VCaP (cell line): Measurements from ENCODE around the gene ZNF627.
"Not testable (repeated sequence)": the region's sequence is repeated elsewhere in the genome, so short reads cannot be mapped to it uniquely, and the experiment has no call there.

Experiments used
- H3K27ac ChIP-seq: fragments of 450-650 bp; 2 replicates; pipeline ENCODE4 v1.5.1; 2017
- TF ChIP-seq, protein P1 (sequence below): fragments of 450-650 bp; conservative IDR thresholded peaks from 2 replicates; pipeline ENCODE4 v1.5.1; 2017; ENCODE audit warnings: mild to moderate bottlenecking, moderate library complexity

The ZNF627 gene

GRCh38 chr19:11598103-11598483 is 810 bp downstream of the ZNF627 start:
- TF ChIP-seq, protein P1, sequence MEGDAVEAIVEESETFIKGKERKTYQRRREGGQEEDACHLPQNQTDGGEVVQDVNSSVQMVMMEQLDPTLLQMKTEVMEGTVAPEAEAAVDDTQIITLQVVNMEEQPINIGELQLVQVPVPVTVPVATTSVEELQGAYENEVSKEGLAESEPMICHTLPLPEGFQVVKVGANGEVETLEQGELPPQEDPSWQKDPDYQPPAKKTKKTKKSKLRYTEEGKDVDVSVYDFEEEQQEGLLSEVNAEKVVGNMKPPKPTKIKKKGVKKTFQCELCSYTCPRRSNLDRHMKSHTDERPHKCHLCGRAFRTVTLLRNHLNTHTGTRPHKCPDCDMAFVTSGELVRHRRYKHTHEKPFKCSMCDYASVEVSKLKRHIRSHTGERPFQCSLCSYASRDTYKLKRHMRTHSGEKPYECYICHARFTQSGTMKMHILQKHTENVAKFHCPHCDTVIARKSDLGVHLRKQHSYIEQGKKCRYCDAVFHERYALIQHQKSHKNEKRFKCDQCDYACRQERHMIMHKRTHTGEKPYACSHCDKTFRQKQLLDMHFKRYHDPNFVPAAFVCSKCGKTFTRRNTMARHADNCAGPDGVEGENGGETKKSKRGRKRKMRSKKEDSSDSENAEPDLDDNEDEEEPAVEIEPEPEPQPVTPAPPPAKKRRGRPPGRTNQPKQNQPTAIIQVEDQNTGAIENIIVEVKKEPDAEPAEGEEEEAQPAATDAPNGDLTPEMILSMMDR = no peak
- peak overlapping the region; percentile 93 for H3K27ac ChIP-seq

DNA sequence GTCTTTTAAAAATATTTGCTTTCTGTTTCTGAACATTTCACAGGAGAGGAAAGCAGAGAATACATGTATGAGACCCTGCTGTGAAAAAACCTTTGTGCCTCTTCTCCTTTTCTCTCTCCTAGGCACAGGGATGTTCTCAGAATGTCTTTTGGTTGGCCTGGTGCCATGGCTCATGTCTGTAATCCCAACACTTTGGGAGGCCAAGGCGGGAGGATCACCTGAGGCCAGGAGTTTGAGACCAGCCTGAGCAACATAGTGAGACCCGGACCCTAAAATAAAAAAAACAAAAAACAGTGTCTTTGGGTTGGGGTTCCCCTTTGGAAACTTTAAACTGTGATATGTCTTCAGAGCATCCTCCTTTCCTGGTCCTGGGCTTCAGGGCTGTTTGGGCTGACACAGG is 1.5 kb downstream of the ZNF627 start:
- peak overlapping the region; percentile 93 for H3K27ac ChIP-seq
- TF ChIP-seq, protein P1 = no peak

DNA sequence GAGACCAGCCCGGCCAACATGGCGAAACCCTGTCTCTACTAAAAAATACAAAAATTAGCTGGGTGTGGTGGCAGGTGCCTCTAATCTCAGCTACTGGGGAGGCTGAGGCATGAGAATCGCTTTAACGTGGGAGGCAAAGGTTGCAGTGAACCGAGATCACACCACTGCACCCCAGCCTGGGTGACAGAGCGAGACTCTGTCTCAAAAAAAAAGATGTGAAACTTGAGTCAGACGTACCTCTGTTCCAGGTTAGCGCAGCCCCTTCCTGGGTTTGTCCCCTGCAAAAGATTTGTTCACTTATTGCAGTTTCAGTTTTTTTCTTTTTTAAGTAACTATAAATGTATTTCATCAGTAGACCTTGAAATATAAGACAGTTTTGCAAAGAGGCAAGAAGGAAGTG is 2.4 kb downstream of the ZNF627 start:
- not testable (repeated sequence) for H3K27ac ChIP-seq

- H3K27ac ChIP-seq = no peak overlapping the region
- TF ChIP-seq, protein P1 = no peak
These were observed 9.2 kb downstream of the ZNF627 start for GRCh38 chr19:11606484-11606883.

DNA sequence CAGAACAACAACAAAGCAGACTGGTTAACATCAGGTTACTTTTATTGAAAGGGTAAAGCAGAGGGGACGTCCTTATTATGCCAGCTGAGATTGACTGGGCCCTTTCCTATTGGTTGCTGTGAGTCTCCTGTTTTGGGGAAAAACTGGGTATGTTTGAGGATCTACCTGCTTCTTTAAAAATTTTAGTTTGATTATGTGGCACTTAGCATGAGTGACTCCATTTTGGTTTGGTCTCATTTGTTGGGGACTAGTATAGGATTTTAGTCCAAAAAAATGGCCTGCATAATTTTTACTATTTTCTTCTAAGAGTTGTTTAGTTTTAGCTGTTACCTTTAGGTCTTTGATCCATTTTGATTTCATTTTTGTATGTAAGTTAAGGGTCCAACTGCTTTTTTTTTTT is 14.4 kb downstream of the ZNF627 start:
- TF ChIP-seq, protein P1 = no peak
- H3K27ac ChIP-seq = no peak overlapping the region

- TF ChIP-seq, protein P1 = 0 out of 2 replicates have a peak, but pooled peaks have one; percentile 8
- no peak overlapping the region for H3K27ac ChIP-seq
These were observed 15.7 kb downstream of the ZNF627 start for GRCh38 chr19:11612816-11613511.

GRCh38 chr19:11617180-11618062 is 20.1 kb downstream of the ZNF627 start:
- TF ChIP-seq, protein P1 = no peak
- no peak overlapping the region for H3K27ac ChIP-seq

- TF ChIP-seq, protein P1 = no peak
These were observed 23.3 kb downstream of the ZNF627 start for GRCh38 chr19:11620553-11620952.

GRCh38 chr19:11622401-11622800 is 25.1 kb downstream of the ZNF627 start:
- peak overlapping the region; percentile 49 for H3K27ac ChIP-seq

More at GRCh38 chr19:11620553-11620952, 23.3 kb downstream of the ZNF627 start:
- H3K27ac ChIP-seq = no peak overlapping the region
